GM13976 (cell line): ENCODE data around the gene CYP46A1.

ENCODE experiments used
- DNase-seq: peaks from one replicate; pipeline ENCODE4 v3.0.0; 2012; ENCODE audit warnings: low spot score
- in situ Hi-C: fragments of 300-500 bp; cut with MboI; formaldehyde crosslinking; loops from one replicate; pipeline ENCODE4 v1.12.0; 2022; ENCODE audit warnings: low sequenced_read_pairs, mixed read lengths, inconsistent platforms; ENCODE audit not compliant: unreplicated experiment
- TF ChIP-seq, protein P1 (sequence below): IDR thresholded peaks from 2 replicates; pipeline ENCODE4 v1.5.1; 2012; ENCODE audit warnings: borderline replicate concordance, mild to moderate bottlenecking; ENCODE audit not compliant: insufficient read depth; ENCODE audit errors: extremely low read depth, missing control alignments, control extremely low read depth

Gene CYP46A1

DNA sequence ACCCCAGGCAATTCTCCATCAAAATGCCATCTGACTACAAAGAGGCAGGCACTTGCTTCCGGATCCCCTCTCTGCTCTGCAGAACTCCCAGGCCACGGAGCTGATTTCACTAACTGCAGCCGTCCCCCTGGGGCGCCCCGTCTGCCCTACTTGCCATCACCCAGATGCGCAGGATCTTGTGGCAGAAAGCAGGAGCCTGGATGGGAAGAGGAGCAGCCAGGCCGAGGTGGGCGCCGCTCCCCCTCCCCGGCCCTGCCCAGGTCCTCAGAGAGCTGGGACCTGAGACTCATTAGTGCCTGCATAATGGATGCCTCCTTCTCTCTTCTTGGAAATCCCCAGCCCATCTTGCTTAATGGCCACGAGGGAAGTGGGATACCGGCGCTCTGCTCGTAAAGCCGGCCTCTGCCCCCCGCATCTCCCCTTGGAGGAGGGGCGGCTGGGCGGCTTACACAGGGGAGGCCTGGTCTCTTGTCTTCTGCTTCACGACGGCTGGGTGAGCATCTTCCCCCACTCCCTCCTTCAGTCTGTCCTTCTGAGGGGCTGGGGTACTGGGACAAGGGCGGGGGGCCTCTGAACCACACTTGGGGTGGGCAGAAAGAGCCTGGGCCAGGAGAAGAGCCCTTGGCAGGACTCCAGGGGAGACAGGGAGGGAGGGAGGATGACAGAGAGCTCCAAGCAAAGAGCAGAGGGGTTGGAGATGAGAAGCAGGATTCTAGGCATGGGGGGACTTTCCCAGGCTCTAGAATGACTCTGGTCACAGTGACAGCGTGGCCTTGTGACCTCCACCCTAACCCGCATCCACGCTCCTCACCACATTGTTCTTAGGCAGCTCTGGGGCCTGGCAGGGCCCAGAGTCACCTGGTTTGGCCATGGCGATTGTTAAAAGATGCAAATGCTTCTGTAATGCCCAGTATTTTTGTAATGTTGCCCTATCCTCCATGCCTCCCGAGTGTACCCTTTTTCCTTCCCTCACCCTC lies 89.7 kb downstream of the CYP46A1 start:
- no peak for DNase-seq
- in situ Hi-C loops = no loop called here
- TF ChIP-seq, protein P1, sequence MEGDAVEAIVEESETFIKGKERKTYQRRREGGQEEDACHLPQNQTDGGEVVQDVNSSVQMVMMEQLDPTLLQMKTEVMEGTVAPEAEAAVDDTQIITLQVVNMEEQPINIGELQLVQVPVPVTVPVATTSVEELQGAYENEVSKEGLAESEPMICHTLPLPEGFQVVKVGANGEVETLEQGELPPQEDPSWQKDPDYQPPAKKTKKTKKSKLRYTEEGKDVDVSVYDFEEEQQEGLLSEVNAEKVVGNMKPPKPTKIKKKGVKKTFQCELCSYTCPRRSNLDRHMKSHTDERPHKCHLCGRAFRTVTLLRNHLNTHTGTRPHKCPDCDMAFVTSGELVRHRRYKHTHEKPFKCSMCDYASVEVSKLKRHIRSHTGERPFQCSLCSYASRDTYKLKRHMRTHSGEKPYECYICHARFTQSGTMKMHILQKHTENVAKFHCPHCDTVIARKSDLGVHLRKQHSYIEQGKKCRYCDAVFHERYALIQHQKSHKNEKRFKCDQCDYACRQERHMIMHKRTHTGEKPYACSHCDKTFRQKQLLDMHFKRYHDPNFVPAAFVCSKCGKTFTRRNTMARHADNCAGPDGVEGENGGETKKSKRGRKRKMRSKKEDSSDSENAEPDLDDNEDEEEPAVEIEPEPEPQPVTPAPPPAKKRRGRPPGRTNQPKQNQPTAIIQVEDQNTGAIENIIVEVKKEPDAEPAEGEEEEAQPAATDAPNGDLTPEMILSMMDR = no peak

DNA sequence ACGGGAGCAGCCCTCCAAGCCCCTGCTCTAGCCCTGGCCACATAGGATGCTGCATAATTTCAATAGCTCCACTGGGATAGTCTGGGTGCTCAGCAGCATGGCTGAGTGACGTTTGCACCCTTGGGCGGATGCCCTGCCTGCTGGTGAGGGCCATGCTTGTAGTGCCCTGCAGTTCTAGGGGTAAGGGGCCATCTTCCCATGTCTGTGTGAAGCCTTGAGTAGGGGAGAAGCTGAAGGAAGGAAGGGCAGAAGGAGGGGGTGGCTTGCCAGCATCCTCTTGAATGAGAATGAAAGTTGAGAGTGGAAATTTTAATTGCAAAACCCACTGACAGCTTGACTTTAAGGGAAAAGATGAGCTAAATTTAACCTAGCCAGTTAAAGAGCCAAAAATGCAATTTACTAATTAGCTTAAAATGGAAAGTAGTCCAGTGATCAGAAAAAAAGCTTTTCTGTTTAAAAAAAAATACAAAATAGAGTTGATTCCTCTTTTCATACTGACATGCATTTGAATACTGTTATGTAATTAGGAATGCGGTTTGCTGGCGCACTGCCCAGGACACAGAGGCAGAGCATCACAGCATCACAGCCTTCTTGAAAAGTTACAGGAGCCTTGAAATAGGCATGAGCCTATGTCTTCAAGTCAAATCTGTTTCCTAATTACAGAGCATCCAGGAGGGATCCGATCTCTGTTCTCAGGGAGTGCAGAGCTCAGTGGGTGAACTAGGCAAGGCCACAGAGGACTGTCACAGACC lies 90.6 kb downstream of the CYP46A1 start:
- in situ Hi-C loops = no loop called here
- TF ChIP-seq, protein P1 = no peak
- DNase-seq = no peak

DNA sequence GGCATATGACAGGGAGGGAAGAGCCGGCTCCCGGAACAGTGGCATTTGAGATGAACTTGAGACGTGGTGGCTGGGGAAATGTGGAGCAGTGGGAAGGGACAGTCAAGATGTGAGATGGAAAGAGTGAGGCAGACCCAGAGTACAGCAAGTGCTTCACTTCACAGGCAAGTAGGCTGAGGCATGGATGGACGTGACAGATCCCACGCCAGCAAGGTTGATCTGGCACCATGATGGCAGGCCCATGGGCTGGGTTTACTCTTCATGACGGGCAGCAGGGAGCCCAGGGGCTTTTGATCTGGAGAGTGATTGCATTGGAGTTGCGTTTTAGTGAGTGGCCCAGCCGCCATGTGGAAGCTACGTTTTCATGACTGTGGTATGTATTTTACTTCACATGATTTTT lies 91.3 kb downstream of the CYP46A1 start:
- TF ChIP-seq, protein P1 = no peak
- DNase-seq = no peak
- in situ Hi-C loops = no loop called here
